AG20443 (cell line): Measurements from ENCODE around the gene FBXL19.

Source experiments
- DNase-seq: peaks from one replicate; pipeline ENCODE4 v3.0.0; 2012; ENCODE audit warnings: low spot score, mixed read lengths

Gene FBXL19

GRCh38 chr16:30944352-30944751 is 21.0 kb downstream of the FBXL19 start:
- no peak for DNase-seq

GRCh38 chr16:30946671-30947540 is 23.5 kb downstream of the FBXL19 start:
- DNase-seq, result no peak

DNA sequence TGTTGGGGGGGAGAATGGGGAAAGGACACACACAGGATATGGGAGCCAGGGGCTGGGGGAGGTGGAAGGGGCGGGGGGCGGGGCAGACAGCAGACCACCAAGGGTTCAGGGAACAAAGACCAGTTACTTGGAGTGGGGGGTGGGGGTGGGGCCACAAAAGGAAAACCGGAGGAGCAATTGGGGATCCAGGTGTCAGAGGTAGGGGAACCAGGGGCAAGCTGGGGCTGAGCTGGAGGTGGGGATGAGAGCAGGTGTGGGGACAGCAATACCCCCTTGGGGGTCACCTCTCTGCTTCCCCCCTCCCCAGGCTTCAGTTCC is 24.1 kb downstream of the FBXL19 start:
- no peak for DNase-seq

DNA sequence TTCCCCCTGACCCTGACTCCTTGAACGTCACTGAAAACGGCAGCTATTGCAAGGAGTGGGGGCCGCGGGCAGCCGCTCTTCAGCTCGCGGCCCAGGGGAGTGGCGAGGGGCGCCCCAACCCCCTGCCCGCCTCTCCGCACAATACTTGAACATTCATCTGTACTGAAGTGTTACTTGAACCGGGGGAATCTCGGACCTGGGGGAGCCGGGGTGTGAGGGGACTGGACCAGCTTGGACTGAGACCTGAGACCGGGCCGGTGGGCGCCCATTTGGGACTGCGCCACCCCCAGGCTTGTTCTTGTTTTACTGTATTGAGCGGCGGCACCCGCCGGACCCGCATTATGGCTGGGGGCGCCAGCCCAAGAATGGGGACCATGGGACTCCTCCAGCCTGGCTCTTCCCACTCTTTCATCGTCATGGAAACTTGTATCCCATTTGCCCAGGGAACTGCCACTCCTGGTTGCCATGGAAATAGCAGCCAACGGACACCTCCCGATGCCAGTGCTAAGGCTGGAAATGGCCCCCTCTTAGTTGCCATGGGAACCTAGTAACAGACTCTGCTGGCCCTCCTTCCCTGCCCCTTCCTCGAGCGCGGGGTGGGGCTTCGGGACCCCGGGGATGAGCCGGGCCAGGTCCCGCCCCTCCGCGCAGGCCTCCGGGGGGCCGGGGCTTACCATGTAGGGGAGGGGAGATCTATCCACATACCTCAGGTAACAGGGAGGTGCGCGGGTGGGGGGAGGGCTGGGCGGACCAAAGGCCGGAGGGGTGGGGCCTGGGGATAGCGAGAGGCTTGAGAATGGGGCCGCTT is 24.7 kb downstream of the FBXL19 start:
- peak; percentile 93 for DNase-seq

DNA sequence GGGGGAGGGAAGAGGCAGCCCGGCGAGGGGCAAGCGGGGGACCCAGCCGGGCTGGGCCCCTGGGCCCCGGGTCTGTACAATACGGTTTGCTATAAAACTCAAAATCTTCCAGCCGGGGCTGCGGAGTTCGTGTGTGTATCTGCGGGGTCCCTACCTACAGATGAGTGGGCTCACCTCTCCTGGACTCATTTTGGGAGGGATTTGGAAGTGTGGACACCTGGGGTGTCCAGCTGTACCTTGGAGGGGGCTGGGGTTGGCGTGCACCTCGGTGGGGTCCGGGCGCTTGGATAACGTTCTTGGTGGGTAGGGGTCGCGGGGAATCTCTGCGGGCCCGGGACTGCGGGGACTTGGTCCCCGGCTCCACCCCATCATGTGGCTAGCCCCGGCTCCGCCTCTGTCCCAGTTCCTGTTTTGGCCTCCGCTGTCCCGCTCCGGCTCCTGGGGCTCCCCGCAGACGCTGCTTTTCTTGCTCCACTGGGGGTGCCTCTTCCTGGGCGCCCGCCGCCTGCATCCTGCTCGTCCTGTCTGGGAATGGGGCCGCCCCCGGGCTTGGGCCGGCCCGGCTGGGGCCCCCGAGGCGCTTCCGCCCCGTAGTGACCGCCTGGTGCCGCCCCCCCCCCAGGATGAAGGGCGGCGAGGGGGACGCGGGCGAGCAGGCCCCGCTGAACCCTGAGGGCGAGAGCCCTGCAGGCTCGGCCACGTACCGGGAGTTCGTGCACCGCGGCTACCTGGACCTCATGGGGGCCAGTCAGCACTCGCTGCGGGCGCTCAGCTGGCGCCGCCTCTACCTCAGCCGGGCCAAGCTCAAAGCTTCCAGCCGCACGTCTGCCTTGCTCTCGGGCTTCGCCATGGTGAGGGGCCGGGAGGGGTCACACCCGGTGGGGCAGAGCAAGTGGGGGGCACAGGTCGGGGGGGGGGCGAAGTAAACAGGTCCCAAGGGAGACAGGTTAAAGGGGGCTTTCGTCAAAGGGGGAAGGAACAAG is 25.6 kb downstream of the FBXL19 start, which contains the start of gene ORAI3:
TSS of gene ORAI3 (plus strand) at position 402 of the 983 bp plus-strand sequence. CDS start at position 624, 222 bp downstream.
- peak; percentile 75 for DNase-seq

- peak; percentile 81 for DNase-seq
Measured at GRCh38 chr16:30949650-30950515, 26.5 kb downstream of the FBXL19 start.

GRCh38 chr16:30950516-30951065 is 27.2 kb downstream of the FBXL19 start:
- no peak for DNase-seq

GRCh38 chr16:30951193-30951592 is 27.8 kb downstream of the FBXL19 start:
- DNase-seq, result no peak

GRCh38 chr16:30951750-30952149 is 28.4 kb downstream of the FBXL19 start:
- no peak for DNase-seq

- no peak for DNase-seq
Measured at GRCh38 chr16:30953111-30953510, 29.7 kb downstream of the FBXL19 start.

DNA sequence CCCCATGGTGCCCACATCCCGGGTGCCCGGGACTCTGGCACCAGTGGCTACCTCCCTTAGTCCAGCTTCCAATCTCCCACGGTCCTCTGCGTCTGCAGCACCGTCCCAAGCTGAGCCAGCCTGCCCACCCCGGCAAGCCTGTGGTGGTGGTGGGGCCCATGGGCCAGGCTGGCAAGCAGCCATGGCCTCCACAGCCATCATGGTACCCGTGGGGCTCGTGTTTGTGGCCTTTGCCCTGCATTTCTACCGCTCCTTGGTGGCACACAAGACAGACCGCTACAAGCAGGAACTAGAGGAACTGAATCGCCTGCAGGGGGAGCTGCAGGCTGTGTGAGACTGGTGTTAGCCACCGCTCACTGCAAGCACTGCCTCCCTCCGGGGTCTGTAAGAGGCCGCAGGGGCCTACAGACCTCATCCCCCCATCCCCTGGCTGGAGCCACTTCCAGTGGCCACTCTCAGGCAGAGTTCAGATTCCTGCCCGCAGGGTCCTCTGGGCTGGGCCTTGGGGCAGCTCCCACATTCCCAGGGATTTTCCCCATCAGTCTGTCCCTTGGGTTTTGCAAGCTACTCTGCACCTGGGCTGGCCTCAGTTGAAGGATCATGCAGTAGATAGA is 30.2 kb downstream of the FBXL19 start:
- DNase-seq, result peak; percentile 51

DNA sequence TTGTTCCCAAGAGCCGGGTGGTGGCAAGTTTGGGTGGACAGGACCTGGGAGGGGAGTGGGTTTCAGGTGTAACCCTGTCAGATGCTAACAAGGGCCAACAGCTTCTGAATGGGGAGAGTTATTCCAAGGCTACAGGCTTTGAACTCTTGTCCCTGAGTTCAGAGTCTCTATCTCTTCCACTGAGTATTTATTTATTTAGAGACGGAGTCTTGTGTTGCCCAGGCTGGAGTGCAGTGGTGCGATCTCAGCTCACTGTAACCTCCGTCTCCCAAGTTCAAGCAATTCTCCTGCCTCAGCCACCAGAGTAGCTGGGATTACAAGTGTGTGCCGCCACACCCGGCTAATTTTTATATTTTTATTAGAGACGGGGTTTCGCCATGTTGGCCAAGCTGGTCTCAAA is 31.6 kb downstream of the FBXL19 start:
- DNase-seq, result no peak

GRCh38 chr16:30956601-30957455 is 33.5 kb downstream of the FBXL19 start:
- peak; percentile 90 for DNase-seq

DNA sequence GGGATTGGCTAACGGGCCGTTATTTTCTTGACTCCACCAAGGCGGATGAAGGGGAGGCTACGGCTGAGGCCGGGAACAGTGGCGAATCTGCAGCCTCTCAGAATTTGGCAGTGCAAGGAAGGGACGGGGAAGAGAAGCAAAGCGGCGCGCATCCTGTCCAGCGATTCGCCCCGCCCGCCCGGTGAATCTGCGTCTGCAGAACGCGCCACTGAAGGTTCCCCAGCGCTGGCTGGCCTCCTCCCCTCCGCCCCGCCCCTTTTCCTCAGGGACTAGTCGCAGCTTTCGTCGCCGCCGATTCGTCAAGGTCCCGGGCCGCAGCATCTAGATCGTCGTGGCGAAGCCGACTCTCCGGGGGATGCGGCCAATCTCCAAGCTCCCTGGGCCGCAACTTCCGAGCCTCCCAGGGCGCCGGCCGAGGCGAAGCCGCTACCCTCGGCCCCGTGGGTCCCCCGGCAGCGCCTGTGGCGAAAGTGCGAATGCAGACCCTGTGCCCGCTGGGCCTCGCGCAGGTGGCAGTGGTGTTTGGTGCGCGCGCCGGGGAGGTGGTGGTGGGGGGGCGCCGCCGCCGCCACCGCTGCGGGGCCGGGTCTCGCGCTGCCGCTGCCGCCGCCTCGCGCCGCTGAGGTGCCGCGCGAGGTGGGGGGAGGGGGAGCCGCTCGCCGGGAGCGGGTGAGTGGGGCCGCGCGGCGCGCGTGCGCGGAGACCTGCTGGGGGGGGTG is 34.2 kb downstream of the FBXL19 start, which contains the start of gene SETD1A:
TSS of gene SETD1A (plus strand) at position 299 of the 719 bp plus-strand sequence. CDS start 978 bp downstream, outside the sequence.
- peak; percentile 97 for DNase-seq

DNA sequence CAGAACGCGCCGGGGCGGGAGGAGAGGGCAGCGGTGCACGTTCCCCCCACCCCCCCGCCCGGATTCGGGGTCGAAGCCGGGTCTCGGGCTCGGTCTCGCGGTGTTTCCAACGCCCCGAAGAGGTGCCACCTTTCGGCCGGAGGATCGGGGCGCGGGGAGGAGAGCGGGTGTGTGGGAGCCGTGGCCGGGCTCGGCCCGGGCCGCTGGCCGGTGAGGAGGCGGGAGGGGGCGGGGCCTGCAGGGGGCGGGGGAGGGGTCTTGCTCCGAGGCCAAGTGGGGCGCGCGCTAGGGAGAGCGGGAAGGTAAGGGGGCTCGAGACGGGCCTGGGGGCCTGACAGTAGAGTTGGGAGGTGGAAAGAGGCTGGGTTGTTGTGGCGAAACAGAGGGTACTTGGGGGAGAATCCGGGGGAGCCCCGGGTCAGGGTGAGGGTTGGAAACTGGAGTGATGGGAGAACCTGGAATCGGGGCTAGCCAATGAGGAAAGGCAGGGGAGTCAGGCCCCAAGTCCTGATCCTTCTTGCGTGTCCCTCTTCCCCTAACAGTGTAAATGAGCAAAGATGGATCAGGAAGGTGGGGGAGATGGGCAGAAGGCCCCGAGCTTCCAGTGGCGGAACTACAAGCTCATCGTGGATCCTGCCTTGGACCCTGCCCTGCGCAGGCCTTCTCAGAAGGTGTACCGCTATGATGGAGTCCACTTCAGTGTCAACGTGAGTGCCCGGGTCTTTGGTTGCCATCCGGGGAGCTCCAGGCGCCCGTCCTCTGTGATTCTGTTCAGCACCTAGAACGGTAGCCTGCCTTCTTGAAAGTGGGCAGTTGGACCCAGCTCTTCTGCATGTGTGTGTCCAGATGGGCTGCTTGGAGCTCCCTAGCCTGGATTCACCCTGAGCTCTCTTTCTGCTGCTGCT is 35.1 kb downstream of the FBXL19 start:
- DNase-seq, result no peak

- DNase-seq, result no peak
Measured at GRCh38 chr16:30961384-30961783, 38.0 kb downstream of the FBXL19 start.

DNA sequence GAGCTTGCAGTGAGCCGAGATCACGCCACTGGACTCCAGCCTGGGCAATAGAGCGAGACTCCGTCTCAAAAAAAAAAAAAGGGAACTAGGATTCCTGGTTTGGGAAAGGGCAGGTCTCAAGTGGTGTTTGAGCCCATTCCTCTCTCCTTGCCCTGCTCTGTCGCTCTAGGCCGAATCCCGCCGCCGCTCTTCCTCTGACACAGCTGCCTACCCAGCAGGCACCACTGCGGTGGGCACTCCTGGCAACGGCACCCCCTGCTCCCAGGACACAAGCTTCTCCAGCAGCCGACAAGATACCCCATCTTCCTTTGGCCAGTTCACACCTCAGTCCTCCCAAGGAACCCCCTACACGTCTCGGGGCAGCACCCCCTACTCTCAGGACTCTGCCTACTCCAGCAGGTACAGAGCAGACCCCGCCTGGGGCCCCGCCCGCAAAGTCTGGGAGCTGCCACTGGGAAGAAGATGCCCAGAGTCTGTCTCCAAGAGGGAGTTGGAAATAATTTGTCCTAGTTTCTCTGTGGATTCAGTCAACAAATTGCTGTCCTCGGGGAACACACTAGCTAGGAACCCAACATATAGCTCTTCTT is 40.6 kb downstream of the FBXL19 start:
- no peak for DNase-seq
